HG03432 (cell line): ENCODE data around the gene NDRG2.

ENCODE experiments used
- ATAC-seq: cut with Tn5 transposase; IDR thresholded peaks from one replicate; pipeline ENCODE4 v1.9.1; 2021; ENCODE audit warnings: mild to moderate bottlenecking, moderate library complexity; ENCODE audit not compliant: unreplicated experiment

Gene NDRG2

DNA sequence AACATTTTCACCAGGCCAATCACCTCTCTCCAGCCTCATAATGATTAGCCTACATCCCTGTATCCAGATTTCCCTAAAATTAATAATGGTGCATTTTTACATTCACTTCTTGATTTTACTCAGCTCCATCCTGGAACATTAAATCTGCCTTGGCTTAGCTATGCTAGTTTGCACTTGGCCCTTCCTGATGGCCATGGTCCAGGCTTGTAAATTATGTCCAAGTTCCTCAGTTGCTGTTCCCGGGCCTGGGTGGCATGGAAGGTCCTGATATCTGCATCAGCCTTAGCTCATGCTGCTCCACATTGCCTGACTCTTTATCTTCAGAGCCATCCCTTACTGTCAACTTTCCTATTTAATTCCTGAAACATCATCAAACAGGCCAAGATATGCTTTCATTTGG lies 46.2 kb downstream of the NDRG2 start:
- no peak for ATAC-seq

DNA sequence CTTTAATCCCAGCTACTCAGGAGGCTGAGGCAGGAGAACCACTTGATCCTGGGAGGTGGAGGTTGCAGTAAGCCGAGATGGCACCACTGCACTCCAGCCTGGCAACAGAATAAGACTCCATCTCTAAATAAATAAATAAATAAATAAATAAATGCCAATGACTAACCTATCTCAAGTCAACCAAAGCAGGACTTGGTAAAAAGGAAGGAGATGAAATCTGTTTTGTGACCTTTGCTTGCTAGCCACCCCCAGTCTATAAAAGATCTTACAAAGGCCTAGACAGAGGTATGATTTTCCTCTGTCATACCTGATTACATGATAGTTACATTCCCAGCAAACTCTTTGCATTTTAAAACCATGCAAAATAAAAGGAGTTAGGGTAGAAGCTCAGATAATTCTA lies 48.6 kb downstream of the NDRG2 start:
- ATAC-seq, result no peak

DNA sequence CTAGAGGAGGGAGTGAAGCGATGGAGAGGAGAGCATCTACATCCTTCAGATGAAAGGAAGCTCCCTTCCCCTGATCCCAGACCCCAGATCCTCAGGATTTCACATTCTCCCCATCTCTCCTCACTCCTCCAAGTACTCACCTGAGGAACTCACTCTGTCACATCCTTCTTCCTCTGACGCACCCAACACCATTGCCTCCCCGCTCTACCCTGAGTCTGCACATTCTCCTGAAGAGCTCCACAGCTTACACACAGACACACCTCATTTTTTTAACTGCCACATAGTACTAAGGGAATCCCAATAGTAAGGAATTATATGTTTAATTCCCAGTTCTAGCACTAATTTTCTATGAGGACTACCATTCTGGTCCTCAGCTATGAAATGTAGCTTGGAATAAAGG lies 51.4 kb downstream of the NDRG2 start:
- no peak for ATAC-seq

DNA sequence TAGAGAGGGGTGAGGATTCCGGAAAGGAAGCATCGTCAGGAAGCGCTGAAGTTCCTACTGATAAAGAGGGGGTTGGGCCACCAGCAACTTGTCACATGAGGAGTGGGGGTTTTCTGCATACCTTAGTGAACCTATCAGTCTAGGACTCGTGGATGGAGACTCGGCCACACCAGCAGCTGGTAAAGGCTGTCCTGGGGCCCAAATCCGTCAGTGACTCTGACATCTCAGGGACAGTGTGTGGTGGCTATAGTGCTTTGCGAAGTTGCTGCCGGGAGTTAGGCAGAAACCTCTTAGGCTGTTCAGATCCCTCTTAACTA lies 53.2 kb downstream of the NDRG2 start:
- ATAC-seq, result peak; percentile 26

DNA sequence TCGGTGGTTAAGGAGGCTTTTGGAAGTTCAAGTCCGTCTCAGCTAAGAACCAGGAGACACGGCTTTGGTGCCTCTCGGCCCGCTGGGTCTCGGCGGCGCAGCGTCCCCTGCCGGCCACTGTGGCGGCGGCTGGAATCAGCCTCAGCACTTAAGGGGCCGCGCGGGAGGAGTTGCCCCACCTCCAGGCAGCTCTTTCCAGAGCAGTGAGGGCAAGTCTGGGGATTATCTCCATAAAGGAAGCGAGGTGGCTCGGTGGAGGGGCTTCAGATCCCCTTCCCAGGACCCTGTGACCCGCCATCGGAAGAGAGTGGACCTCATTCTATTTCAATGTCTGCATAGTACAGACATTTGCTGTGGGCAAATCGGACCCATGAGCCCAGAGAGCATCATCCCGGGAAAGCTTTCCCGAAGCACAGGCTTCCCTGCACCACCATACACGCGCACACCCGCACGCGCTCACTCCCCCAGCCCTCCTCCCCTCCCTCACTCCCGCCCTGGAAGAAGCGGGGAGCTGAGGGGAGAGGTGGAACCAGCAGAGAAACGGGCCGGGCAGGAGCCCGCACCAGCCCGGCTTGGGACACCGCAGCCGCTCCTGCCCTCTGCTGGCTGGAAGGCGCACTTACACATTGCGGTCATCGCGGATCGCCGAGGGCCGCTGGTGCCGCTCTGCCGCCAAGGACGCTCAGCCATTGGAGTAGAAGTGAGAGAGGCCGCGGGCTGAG lies 53.7 kb downstream of the NDRG2 start:
- peak; percentile 95 for ATAC-seq

DNA sequence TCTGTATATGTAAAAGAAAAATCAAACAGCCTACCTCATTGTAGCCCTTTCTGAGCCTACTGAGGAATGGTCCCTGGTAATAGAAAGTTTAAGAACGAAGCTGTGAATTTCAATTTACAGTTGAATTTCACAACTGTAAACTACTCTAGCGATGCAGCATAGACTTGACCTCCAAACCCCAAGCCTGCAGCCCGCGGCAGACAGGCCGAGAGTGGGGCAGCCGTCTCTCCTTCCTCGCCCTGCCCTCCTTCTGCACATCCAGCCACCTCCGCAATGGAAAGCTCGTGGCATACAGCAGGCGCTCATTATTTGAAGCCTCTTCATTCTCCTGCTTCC lies 54.2 kb downstream of the NDRG2 start:
- ATAC-seq, result peak; percentile 7

DNA sequence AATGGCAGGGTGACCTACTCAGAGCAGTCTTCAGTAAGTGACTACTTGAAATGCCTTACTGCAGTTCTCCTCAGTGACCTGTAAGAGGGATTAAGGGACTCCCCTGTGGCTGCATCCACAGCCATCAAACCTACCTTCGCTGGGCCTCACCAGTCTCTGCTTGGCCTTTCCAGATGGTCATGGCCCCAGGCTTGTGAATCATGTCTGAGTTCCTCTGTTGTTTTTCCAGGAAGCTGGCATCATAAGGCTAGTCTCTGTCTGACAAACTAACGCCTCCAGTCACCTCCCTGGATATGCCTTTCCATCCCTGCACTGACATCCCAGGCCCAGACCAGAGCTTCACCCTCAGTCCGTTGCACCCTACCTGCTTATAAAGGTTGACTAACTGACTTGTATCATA lies 55.5 kb downstream of the NDRG2 start:
- no peak for ATAC-seq
